Heart right ventricle (tissue), 16 donors: ENCODE data around the gene AADAC. TPM values are rescaled to one million over a fixed set of nuclear protein-coding genes. Genes with fewer than 3 reads are reported as not detected.

Source experiments
- ATAC-seq, 8 donors: fragments of 200-7000 bp; cut with Tn5 transposase; one replicate each; pipeline ENCODE4 v1.9.1; 2020; ENCODE audit warnings: mild to moderate bottlenecking in 8 of 8, moderate library complexity in 8 of 8, moderate number of reproducible peaks in 1 of 8
- DNase-seq, 2 donors: peaks; one replicate each; pipeline ENCODE4 v3.0.0-alpha.2; 2020
- H3K27ac ChIP-seq, 10 donors: fragments of 200-600 bp; sonication (generic) in 2 of 10; one replicate each; pipeline versions ENCODE4 v1.5.0 to v1.8.0; 2020 to 2022; ENCODE audit warnings: mild to moderate bottlenecking in 3 of 10
- H3K27me3 ChIP-seq, 7 donors: fragments of 200-600 bp; one replicate each; pipeline ENCODE4 v1.8.0; 2021 to 2022; ENCODE audit warnings: mild to moderate bottlenecking in 2 of 7
- H3K36me3 ChIP-seq, 9 donors: fragments of 200-600 bp; sonication (generic) in 1 of 9; one replicate each; pipeline versions ENCODE4 v1.5.0 to v1.8.0; 2020 to 2022; ENCODE audit warnings: mild to moderate bottlenecking in 2 of 9
- H3K4me1 ChIP-seq, 9 donors: fragments of 200-600 bp; sonication (generic) in 1 of 9; one replicate each; pipeline versions ENCODE4 v1.5.0 to v1.8.0; 2020 to 2022; ENCODE audit warnings: mild to moderate bottlenecking in 4 of 9
- H3K4me3 ChIP-seq, 10 donors: fragments of 200-600 bp; sonication (generic) in 2 of 10; one replicate each; pipeline versions ENCODE4 v1.5.0 to v1.8.0; 2020 to 2022; ENCODE audit warnings: mild to moderate bottlenecking in 7 of 10, moderate library complexity in 2 of 10
- H3K9me3 ChIP-seq, 11 donors: fragments of 200-600 bp in 10 of 11; sonication (generic) in 2 of 11; one replicate each; pipeline versions ENCODE4 v1.5.0 to v1.8.0; 2013 to 2022; ENCODE audit warnings: mild to moderate bottlenecking in 2 of 11, control low read depth in 1 of 11, moderate library complexity in 1 of 11
- WGBS, 2 donors: extraction: QIAGEN DNeasy Blood & Tissue Kit; methylation state at CpG; one replicate each; pipeline ENCODE4 v1.1.7; 2013; ENCODE audit warnings: inconsistent platforms in 1 of 2; 5-methylcytosine and 5-hydroxymethylcytosine counted together
- intact Hi-C, 10 donors: fragments of 100-400 bp; cut with DNase I; formaldehyde crosslinking; loops; one replicate each; pipeline versions ENCODE4 v1.11.1 to v1.14.2; 2022
- polyA plus RNA-seq, 2 donors: library from polyadenylated mRNA; stranded (reverse); fragments of 200-250 nt; gene quantifications; one replicate each; pipeline ENCODE4 v1.2.3, GENCODE V29; 2013
- total RNA-seq, 10 donors: library from RNA; stranded (reverse); fragmentation: NEBNext Ultra II Directional in 3 of 10; extraction: Animal tissue kit (Norgen Biotek cat#: 25700) in 3 of 10; gene quantifications; one replicate each; pipeline versions ENCODE4 v1.2.1 to v1.2.4, GENCODE V29; 2021 to 2023
- TF ChIP-seq, protein P1 (sequence below), 9 donors: fragments of 200-600 bp; sonication (generic) in 2 of 9; IDR thresholded peaks; one replicate each; pipeline versions ENCODE4 v1.5.0 to v1.8.0; 2021 to 2022; ENCODE audit warnings: antibody characterized with exemption in 9 of 9, mild to moderate bottlenecking in 5 of 9, moderate library complexity in 1 of 9
- donor health status: Arrhythmogenic right ventricular cardiomyopathy.
- donor health status: ischemic (EF 13 %, LVEDD 7.1; RV severe dilation, severe dysfunction).
- donor health status: healthy with polysubstance abuse.
- donor health status: DM: no; HTN: yes; CAD: no.
- donor health status: DM: no; HTN: no; CAD: no.
- donor health status: ischemic (EF 25% LVEDD 6.9; RV normal size, moderate dysfunction).
- donor health status: ischemic (EF 25% LVEDD 5.7; RV mildly dilated, moderate dysfunction).
- donor health status: healthy.
- donor health status: DM: yes; HTN: yes; CAD: no.
- donor health status: Ischemic cardiomyopathy.
- donor health status: ischemic (EF 35%, LVEDD 5.7; RV mildly dilated, moderate dysfunction).
- donor health status: nonischemic (EF 11% LVEDD 7.7; RV severe dilation, severe dysfunction).
- donor health status: DM: yes; HTN: yes; CAD: no.
- donor health status: PGD.
- donor health status: ischemic (EF 29% LVEDD 5.4; RV normal size, mild dysfunction).
- donor health status: nonischemic (EF 23%, LVEDD 6.1; RV moderate dilation, normal function).

Gene AADAC
- total and polyA plus RNA-seq, 12 donors: 0.01 to 0.14 TPM; not detected in 10

DNA sequence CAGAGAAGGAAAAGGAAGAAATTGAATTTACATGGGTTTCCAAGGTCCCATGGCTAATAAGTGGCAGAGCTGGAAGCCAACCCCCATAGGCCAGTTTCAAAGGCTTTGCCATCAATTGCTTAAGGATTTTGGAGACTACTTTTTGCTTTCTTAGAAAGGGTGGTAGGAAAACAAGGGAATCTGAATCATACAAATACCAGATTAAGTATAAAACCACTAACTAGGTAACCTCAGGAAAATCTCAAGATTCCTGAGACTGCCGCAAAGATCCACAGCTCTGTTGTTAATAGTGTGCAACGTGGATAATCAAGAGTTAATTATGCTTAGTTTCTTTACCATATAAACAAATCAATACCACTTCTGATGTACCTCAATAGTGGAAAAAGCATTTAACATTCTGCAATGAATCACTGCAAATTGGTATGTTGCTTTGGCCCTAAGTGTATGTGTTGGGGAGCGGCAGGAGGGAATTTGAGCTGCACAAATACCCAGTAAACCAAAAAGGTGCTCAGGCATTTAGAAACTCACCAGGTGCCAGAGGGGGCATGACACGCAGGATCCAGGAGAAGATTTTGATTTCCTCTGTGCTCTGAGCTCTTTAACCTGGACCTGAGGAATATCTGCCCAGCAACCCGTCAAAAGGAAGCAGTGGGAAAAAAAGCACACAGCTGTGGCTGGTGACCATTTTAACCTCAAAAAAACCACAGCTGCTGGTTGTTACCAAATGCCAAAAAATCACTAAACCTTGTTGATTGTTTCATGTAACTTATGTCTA is 22.0 kb downstream of the AADAC start:
- H3K9me3 ChIP-seq: peaks cover 0 to under 1% (median 0%) of the 10 kb centered on the region in 11 donors
- peaks cover 0 to 18% (median 7%) of the 10 kb centered on the region in 9 donors for H3K4me1 ChIP-seq
- H3K36me3 ChIP-seq: no peaks in the 10 kb centered on the region
- DNase-seq (no peak), ATAC-seq (no peak)
- H3K4me3 ChIP-seq: no peak overlapping the region
- intact Hi-C loops: loop anchor here in 5 of 10 donors (5.0 to 10.0 kb wide), 7 partner anchors 81 to 611 kb away; no protein-coding TSS in a partner anchor
- H3K27me3 ChIP-seq: peaks cover 0 to 3% (median 0%) of the 10 kb centered on the region in 7 donors
- 76 to 78% methylated on average over 5 of the region's 5 CpGs for WGBS, 2 donors
- no peak overlapping the region for H3K27ac ChIP-seq
- TF ChIP-seq, protein P1, sequence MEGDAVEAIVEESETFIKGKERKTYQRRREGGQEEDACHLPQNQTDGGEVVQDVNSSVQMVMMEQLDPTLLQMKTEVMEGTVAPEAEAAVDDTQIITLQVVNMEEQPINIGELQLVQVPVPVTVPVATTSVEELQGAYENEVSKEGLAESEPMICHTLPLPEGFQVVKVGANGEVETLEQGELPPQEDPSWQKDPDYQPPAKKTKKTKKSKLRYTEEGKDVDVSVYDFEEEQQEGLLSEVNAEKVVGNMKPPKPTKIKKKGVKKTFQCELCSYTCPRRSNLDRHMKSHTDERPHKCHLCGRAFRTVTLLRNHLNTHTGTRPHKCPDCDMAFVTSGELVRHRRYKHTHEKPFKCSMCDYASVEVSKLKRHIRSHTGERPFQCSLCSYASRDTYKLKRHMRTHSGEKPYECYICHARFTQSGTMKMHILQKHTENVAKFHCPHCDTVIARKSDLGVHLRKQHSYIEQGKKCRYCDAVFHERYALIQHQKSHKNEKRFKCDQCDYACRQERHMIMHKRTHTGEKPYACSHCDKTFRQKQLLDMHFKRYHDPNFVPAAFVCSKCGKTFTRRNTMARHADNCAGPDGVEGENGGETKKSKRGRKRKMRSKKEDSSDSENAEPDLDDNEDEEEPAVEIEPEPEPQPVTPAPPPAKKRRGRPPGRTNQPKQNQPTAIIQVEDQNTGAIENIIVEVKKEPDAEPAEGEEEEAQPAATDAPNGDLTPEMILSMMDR (IDR thresholded peaks at IDR 0.05): no peak

DNA sequence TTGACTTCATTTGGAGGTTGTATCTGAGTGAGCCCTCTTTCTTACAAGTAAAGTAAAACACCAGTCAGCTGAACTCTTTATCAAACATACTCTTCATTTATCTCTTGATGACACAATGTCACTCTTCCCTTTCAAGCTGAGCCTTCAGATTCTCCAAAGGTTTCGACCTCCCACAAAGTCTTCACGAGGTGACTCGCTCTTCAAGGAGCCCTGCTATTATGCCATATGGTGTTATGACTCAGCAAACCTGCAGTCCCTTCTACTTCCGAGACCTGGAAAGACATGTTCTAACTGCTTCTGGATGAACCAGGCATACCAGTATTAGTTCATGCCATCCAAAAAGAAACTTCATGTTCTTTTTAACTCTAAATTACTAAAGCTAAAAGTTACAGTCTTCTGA is 23.1 kb downstream of the AADAC start:
- DNase-seq (no peak), ATAC-seq (peak in 3 of 8 donors; percentile 29 to 48 (median 43))
- Histone ChIP-seq H3K9me3 (no peaks in the 10 kb centered on the region), H3K36me3 (no peaks in the 10 kb centered on the region), H3K27me3 (peaks cover 0 to 3% (median 0%) of the 10 kb centered on the region in 7 donors), H3K27ac (peak overlapping the region in 3 of 10 donors; percentile 12 to 33 (median 16)), H3K4me1 (peaks cover 0 to 18% (median 7%) of the 10 kb centered on the region in 9 donors), H3K4me3 (no peak overlapping the region)
- 36 to 47% methylated on average over 4 of the region's 4 CpGs for WGBS, 2 donors
- TF ChIP-seq, protein P1 (IDR thresholded peaks at IDR 0.05): no peak
- intact Hi-C loops: loop anchor here in 5 of 10 donors (5.0 to 10.0 kb wide), 7 partner anchors 80 to 612 kb away; no protein-coding TSS in a partner anchor

DNA sequence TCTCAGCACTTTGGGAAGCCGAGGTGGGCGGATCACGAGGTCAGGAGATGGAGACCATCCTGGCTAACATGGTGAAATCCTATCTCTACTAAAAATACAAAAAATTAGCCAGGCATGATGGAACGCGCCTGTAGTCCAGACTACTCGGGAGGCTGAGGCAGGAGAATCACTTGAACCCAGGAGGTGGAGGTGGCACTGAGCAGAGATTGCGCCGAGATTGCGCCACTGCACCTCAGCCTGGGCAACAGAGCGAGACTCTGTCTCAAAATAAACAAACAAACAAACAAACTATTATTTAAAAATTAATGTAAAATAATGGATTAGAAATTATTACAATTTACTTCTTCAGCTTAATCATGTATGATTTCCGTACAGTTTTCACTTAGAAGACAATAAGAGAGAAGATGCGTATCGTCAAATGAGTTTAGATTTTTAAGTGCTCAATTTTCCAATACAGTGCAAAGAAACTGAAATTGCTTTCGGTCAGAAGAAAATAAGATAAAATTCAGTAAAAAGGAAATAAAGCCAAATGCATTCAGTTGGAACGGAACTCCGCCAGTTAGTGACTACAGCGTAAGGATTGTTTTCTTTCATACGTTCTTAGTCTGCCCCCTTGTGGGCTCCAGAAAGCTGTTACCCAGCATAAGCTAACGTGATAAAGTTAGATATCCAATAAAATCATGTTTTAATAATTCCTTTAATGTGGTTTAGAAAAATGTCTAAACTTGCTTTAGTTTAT is 24.8 kb downstream of the AADAC start:
- WGBS, 2 donors: 53 to 55% methylated on average over 19 of the region's 19 CpGs
- peaks cover 0 to 3% (median 0%) of the 10 kb centered on the region in 7 donors for H3K27me3 ChIP-seq
- ATAC-seq (peak in 7 of 8 donors; percentile 71 to 92 (median 87)), DNase-seq (peak in 1 of 2 donors; percentile 70)
- H3K4me3 ChIP-seq: peak overlapping the region in 6 of 10 donors; percentile 3 to 40 (median 27)
- intact Hi-C loops: loop anchor here in 8 of 10 donors (1.0 to 10.0 kb wide), 12 partner anchors 79 to 614 kb away; no protein-coding TSS in a partner anchor
- TF ChIP-seq, protein P1 (IDR thresholded peaks at IDR 0.05): peak; percentile 60 to 95 (median 81)
- H3K9me3 ChIP-seq: no peaks in the 10 kb centered on the region
- peak overlapping the region in 1 of 10 donors; percentile 8 for H3K27ac ChIP-seq
- H3K4me1 ChIP-seq: peaks cover 0 to 18% (median 7%) of the 10 kb centered on the region in 9 donors
- H3K36me3 ChIP-seq: no peaks in the 10 kb centered on the region

DNA sequence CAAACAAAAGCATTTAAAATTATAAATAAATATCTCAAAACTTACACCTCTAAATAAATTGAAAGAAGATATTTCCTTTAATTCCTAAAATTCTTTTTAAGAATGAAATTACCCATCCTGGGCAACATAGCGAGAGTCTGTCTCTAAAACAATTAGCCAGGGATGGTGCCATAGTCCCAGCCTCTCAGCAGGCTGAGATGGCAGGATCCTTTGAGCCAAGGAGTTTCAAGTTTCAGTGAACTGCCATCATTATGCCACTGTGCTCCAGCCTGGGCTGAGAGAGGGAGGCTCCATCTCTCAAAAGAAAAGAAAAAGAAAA is 25.4 kb downstream of the AADAC start:
- ATAC-seq: no peak
- TF ChIP-seq, protein P1 (IDR thresholded peaks at IDR 0.05): peak in 2 of 9 donors; percentile 6 to 12
- 73 to 89% methylated on average over 1 of the region's 1 CpG for WGBS, 2 donors

More for the DNA sequence above, 25.4 kb downstream of the AADAC start:
- no peak for DNase-seq
- Histone ChIP-seq H3K4me1 (peaks cover 0 to 18% (median 7%) of the 10 kb centered on the region in 9 donors), H3K9me3 (no peaks in the 10 kb centered on the region), H3K27ac (no peak overlapping the region), H3K36me3 (no peaks in the 10 kb centered on the region), H3K27me3 (peaks cover 0 to 3% (median 0%) of the 10 kb centered on the region in 7 donors), H3K4me3 (no peak overlapping the region)
- intact Hi-C loops: loop anchor here in 8 of 10 donors (1.0 to 10.0 kb wide), 12 partner anchors 78 to 614 kb away; no protein-coding TSS in a partner anchor
